GM12874 (cell line): Measurements from ENCODE around the gene PAPSS2.

Experiments
- CTCF ChIP-seq: IDR thresholded peaks from 2 replicates; pipeline ENCODE4 v1.5.1; 2011; ENCODE audit warnings: low read depth, mild to moderate bottlenecking, control low read depth, low read length, moderate library complexity; ENCODE audit not compliant: insufficient read depth

The PAPSS2 gene

GRCh38 chr10:87646192-87646909 is 13.3 kb upstream of the PAPSS2 start:
- no peak for TF ChIP-seq CTCF

- TF ChIP-seq CTCF: no peak
These were observed 12.7 kb upstream of the PAPSS2 start for GRCh38 chr10:87646935-87647334.

GRCh38 chr10:87650838-87651589 is 8.7 kb upstream of the PAPSS2 start:
- no peak for TF ChIP-seq CTCF

GRCh38 chr10:87651801-87652200 is 7.9 kb upstream of the PAPSS2 start:
- no peak for TF ChIP-seq CTCF

GRCh38 chr10:87652261-87652660 is 7.4 kb upstream of the PAPSS2 start:
- TF ChIP-seq CTCF: no peak

GRCh38 chr10:87654212-87654611 is 5.5 kb upstream of the PAPSS2 start:
- no peak for TF ChIP-seq CTCF

GRCh38 chr10:87656431-87657072 is 3.1 kb upstream of the PAPSS2 start:
- peak; percentile 59 for TF ChIP-seq CTCF
